GM12892 (cell line): ENCODE measurements around the gene CLDN8.

ENCODE experiments used
- POLR2A ChIP-seq: IDR thresholded peaks from 2 replicates; pipeline ENCODE4 v1.6.1; 2011; ENCODE audit warnings: low read depth, low read length, control low read depth
- POLR2AphosphoS5 ChIP-seq: IDR thresholded peaks from 2 replicates; pipeline ENCODE4 v1.6.1; 2011; ENCODE audit warnings: low read depth, low read length, control low read depth

DNA sequence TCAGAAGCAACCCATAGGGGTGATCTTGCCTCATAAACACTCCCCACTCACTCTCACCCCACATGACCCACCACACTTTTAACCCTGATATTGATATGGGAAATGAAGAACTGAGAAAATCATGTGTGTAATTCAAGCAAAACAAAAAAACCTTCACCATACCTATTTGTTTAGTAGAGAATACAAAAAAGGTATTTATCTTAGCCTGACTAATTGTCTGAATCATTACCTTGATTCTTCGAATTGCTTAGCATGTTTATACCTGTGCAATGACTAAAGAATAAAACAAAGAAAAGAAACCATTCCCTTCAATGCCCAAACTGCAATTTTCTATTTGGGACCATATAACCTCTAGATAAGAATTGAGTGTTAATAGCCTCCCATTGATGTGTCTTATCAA lies 51.1 kb downstream of the CLDN8 start:
- no peak for TF ChIP-seq POLR2A
- no peak for TF ChIP-seq POLR2AphosphoS5
